ENCODE measurements around the gene PELI2. TPM values are rescaled to one million over a fixed set of nuclear protein-coding genes. Genes with fewer than 3 reads are reported as not detected.

PELI2 gene
- total RNA-seq, 1 experiment from 2014 or later, result 2.0 TPM

- TF ChIP-seq EZH2phosphoT487 (IDR thresholded peaks at IDR 0.05; ENCODE audit: borderline replicate concordance), result no peak
- TF ChIP-seq ZNF274 (IDR thresholded peaks at IDR 0.05; ENCODE audit: low read depth, low read length), result no peak
- TF ChIP-seq POLR2AphosphoS5 (IDR thresholded peaks at IDR 0.05; ENCODE audit: low read depth, low read length), result no peak
- TF ChIP-seq ELF1 (IDR thresholded peaks at IDR 0.05; ENCODE audit: borderline replicate concordance, low read depth), result no peak
- TF ChIP-seq FOSL1 (IDR thresholded peaks at IDR 0.05; ENCODE audit: low read depth), result no peak
- TF ChIP-seq, protein P1, sequence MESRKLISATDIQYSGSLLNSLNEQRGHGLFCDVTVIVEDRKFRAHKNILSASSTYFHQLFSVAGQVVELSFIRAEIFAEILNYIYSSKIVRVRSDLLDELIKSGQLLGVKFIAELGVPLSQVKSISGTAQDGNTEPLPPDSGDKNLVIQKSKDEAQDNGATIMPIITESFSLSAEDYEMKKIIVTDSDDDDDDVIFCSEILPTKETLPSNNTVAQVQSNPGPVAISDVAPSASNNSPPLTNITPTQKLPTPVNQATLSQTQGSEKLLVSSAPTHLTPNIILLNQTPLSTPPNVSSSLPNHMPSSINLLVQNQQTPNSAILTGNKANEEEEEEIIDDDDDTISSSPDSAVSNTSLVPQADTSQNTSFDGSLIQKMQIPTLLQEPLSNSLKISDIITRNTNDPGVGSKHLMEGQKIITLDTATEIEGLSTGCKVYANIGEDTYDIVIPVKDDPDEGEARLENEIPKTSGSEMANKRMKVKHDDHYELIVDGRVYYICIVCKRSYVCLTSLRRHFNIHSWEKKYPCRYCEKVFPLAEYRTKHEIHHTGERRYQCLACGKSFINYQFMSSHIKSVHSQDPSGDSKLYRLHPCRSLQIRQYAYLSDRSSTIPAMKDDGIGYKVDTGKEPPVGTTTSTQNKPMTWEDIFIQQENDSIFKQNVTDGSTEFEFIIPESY (IDR thresholded peaks at IDR 0.05; ENCODE audit: extremely low read depth, insufficient replicate concordance, low read length), result no peak
Measured at GRCh38 chr14:56290195-56290594, 172.0 kb downstream of the PELI2 start (continued).

GRCh38 chr14:56292970-56293369 lies 174.8 kb downstream of the PELI2 start:
- no peaks in the 10 kb centered on the region for H4K20me1 ChIP-seq (ENCODE audit: insufficient read depth)
- DNase-seq (ENCODE audit: low read depth, low spot score) (no peak), ATAC-seq (no peak)
- no peaks in the 10 kb centered on the region for H3K9me2 ChIP-seq (ENCODE audit: insufficient read depth)
- TF ChIP-seq JUND (IDR thresholded peaks at IDR 0.05) (no peak), MAX (IDR thresholded peaks at IDR 0.05) (no peak), SIN3A (IDR thresholded peaks at IDR 0.05; ENCODE audit: low read depth) (no peak), YY1 (IDR thresholded peaks at IDR 0.05; ENCODE audit: extremely low read depth, insufficient replicate concordance, low read depth, low read length) (no peak), ZNF274 (IDR thresholded peaks at IDR 0.05; ENCODE audit: low read depth, low read length) (no peak), SRF (IDR thresholded peaks at IDR 0.05; ENCODE audit: low read depth) (no peak), SP1 (IDR thresholded peaks at IDR 0.05; ENCODE audit: low read depth) (no peak), ELF1 (IDR thresholded peaks at IDR 0.05; ENCODE audit: borderline replicate concordance, low read depth) (no peak), CEBPB (IDR thresholded peaks at IDR 0.05; ENCODE audit: low read depth) (no peak), POLR2A (IDR thresholded peaks at IDR 0.05; ENCODE audit: borderline replicate concordance, extremely low read depth, insufficient read depth, insufficient read length) (no peak), TCF7L2 (IDR thresholded peaks at IDR 0.05; ENCODE audit: borderline replicate concordance, extremely low read depth, insufficient read depth, insufficient read length) (no peak), ZFX (IDR thresholded peaks at IDR 0.05) (no peak), EZH2 (IDR thresholded peaks at IDR 0.05) (no peak), EZH2phosphoT487 (IDR thresholded peaks at IDR 0.05; ENCODE audit: borderline replicate concordance) (no peak), POLR2AphosphoS5 (IDR thresholded peaks at IDR 0.05; ENCODE audit: low read depth, low read length) (no peak)
- TF ChIP-seq, protein P1 (IDR thresholded peaks at IDR 0.05; ENCODE audit: extremely low read depth, insufficient replicate concordance, low read length), result no peak
- TF ChIP-seq, protein P2, sequence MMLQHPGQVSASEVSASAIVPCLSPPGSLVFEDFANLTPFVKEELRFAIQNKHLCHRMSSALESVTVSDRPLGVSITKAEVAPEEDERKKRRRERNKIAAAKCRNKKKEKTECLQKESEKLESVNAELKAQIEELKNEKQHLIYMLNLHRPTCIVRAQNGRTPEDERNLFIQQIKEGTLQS (IDR thresholded peaks at IDR 0.05), result no peak
- POLR2A ChIA-PET, result no interaction called here
- no peak overlapping the region for H3K4me3 ChIP-seq (replicated peaks in 1 of 2; ENCODE audit: low read depth in 1 of 2, low read length in 2 of 2)
- H3K79me2 ChIP-seq (ENCODE audit: insufficient read depth, low read length), result no peaks in the 10 kb centered on the region
- no TSS peak for BruUV-seq (replicated peaks)
- CTCF ChIA-PET, result no interaction called here
- no peak overlapping the region for H3K4me2 ChIP-seq (ENCODE audit: low read length)
- no peaks in the 10 kb centered on the region for H3K9me3 ChIP-seq (ENCODE audit: control insufficient read depth in 1 of 2, insufficient read depth in 1 of 2, low read depth in 1 of 2, low read length in 2 of 2)
- RAD21 ChIA-PET (ENCODE audit: low non-redundant PET in 1 of 2, low total read pairs in 2 of 2, uncharacterized antibody in 2 of 2, unreplicated experiment in 2 of 2), result no interaction called here
- no peak overlapping the region for H2AFZ ChIP-seq (ENCODE audit: low read depth, low read length, poor library complexity, severe bottlenecking)
- H3K4me1 ChIP-seq (ENCODE audit: control insufficient read depth in 1 of 2, insufficient read depth in 2 of 2, low read length in 2 of 2), result no peaks in the 10 kb centered on the region
- intact Hi-C loops (cut with micrococcal nuclease), result no loop called here
- no peak overlapping the region for H3K9ac ChIP-seq (ENCODE audit: low read length)
- H3K27me3 ChIP-seq (ENCODE audit: insufficient read depth, low read length), result peaks cover 18% of the 10 kb centered on the region; the same call in 1 of the 2 replicates
- no peaks in the 10 kb centered on the region for H3K36me3 ChIP-seq (ENCODE audit: control insufficient read depth in 1 of 2, insufficient read depth in 2 of 2, low read length in 2 of 2)
- no peak overlapping the region for H3K27ac ChIP-seq (ENCODE audit: low read depth, low read length)
